Measurements from ENCODE around the gene DOLPP1. TPM values are rescaled to one million over a fixed set of nuclear protein-coding genes. Genes with fewer than 3 reads are reported as not detected.

DOLPP1 gene
- total and polyA plus RNA-seq, 8 donors, result 13.4 to 19.6 (median 15.2) TPM

DNA sequence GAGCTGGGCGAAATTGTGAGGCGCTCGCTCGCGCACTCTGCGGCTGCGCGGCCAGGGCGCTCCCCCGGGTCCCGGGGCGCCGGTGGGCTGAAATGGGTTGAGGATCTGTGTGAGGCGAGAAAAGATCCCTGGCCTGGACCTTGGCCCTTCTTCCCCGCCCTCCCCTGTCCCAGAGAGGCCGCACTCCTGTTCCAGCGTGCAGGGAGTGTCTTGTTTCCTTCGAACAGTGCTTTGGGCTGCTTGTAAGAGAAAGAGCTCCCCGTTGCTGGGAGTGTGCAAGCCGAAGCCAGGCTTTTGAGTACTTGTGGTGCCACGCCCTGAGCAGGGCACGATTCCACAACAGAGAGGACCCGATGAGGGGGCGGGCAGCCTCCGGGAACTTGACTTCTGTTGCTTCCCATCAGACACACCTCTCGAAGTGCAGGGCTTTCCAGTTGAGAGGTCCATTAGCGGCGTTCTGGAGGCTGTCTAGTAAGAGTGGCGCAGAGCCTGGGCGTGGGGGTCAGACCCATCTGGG is 535 bp downstream of the DOLPP1 start:
- Histone ChIP-seq H3K27me3 (no peaks in the 10 kb centered on the region), H3K27ac (peak overlapping the region; percentile 75 to 90), H3K4me1 (peaks cover 14 to 22% of the 10 kb centered on the region in 2 donors), H3K9me3 (no peaks in the 10 kb centered on the region), H3K36me3 (peaks cover 0 to 21% of the 10 kb centered on the region in 2 donors), H3K4me3 (peak overlapping the region; percentile 85 to 91)
- DNase-seq (peak in 1 of 4 donors; percentile 58), ATAC-seq (peak; percentile 13)
- TF ChIP-seq, protein P1, sequence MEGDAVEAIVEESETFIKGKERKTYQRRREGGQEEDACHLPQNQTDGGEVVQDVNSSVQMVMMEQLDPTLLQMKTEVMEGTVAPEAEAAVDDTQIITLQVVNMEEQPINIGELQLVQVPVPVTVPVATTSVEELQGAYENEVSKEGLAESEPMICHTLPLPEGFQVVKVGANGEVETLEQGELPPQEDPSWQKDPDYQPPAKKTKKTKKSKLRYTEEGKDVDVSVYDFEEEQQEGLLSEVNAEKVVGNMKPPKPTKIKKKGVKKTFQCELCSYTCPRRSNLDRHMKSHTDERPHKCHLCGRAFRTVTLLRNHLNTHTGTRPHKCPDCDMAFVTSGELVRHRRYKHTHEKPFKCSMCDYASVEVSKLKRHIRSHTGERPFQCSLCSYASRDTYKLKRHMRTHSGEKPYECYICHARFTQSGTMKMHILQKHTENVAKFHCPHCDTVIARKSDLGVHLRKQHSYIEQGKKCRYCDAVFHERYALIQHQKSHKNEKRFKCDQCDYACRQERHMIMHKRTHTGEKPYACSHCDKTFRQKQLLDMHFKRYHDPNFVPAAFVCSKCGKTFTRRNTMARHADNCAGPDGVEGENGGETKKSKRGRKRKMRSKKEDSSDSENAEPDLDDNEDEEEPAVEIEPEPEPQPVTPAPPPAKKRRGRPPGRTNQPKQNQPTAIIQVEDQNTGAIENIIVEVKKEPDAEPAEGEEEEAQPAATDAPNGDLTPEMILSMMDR (IDR thresholded peaks at IDR 0.05), result no peak
- intact Hi-C loops (cut with DNase I), result no loop called here

DNA sequence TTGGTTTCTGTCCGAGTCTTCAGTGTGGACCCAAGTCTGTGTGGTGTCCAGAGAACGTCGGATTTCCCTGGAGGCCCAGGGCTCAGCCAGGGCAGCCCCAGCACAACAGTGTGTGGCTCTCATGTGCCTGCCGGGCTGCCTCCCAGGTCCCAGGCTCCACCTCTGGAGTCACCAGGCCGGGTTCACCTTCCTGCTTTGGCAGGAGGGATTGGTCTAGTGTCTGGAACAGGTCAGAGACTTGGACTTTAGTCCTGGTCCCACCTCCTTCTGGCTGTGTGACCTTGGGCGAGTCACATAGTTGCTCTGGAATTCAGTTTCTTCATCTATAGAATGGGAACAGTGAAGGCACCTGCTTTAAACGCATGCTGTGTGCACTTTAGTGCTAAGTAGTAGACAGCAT is 3.2 kb downstream of the DOLPP1 start:
- Histone ChIP-seq H3K4me3 (no peak overlapping the region), H3K36me3 (peaks cover 0 to 41% of the 10 kb centered on the region in 2 donors), H3K9me3 (no peaks in the 10 kb centered on the region), H3K4me1 (peaks cover 14 to 22% of the 10 kb centered on the region in 2 donors), H3K27me3 (no peaks in the 10 kb centered on the region), H3K27ac (no peak overlapping the region)
- TF ChIP-seq, protein P1 (IDR thresholded peaks at IDR 0.05), result no peak
- DNase-seq (no peak), ATAC-seq (no peak)
- intact Hi-C loops (cut with DNase I), result no loop called here

GRCh38 chr9:129089246-129089645 is 8.3 kb downstream of the DOLPP1 start:
- Histone ChIP-seq H3K9me3 (no peaks in the 10 kb centered on the region), H3K36me3 (peaks cover 0 to 59% of the 10 kb centered on the region in 2 donors)
- intact Hi-C loops (cut with DNase I), result no loop called here

DNA sequence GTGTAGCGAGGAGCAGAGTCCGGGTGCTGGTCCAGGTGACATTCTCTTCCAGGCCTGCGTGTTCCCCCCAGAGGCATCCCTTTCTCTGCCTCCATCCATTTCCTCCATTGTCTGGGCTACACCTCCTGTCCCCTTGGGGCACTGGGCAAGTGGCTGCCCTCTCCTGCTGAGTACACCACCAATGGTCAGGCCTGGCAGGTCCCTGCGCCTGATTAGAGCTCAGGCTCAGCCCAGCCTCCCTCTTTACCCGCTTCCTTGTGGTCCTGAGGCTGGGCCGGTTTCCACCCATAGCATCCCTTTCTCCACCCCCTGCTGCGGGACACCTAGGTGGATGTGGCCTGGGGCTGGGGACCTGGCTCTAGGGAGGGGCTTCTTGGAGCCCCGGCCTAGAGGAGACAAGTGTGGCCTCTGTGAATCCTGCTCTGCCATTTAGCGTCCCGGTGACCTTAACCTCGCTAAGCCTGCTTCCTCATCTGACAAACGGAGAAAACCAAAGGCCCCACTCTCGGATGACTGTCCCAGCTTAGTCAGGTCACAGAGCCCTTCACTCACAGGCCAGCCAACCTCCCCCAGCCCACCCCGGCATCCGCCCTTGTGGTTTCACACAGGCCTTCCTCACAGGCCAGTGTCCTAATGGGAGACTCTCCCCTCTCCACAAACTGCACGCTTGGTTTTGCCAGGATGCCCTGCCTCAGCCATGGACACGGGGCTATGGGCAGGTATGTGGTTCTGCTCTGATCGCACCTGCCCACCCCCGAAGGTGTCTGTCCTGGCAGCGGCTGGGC is 12.9 kb downstream of the DOLPP1 start:
- no peak overlapping the region for H3K4me3 ChIP-seq
- ATAC-seq (no peak), DNase-seq (no peak)
- no peak overlapping the region for H3K27ac ChIP-seq
- peaks cover 0 to 56% of the 10 kb centered on the region in 2 donors for H3K36me3 ChIP-seq
- TF ChIP-seq, protein P1 (IDR thresholded peaks at IDR 0.05), result no peak
- no peaks in the 10 kb centered on the region for H3K4me1 ChIP-seq
- H3K27me3 ChIP-seq, result no peaks in the 10 kb centered on the region
- no peaks in the 10 kb centered on the region for H3K9me3 ChIP-seq
- intact Hi-C loops (cut with DNase I), result no loop called here

More at GRCh38 chr9:129089246-129089645, 8.3 kb downstream of the DOLPP1 start:
- DNase-seq, result no peak
- ATAC-seq, result no peak
- Histone ChIP-seq H3K27ac (no peak overlapping the region), H3K4me1 (no peaks in the 10 kb centered on the region), H3K27me3 (no peaks in the 10 kb centered on the region), H3K4me3 (no peak overlapping the region)
- TF ChIP-seq, protein P1 (IDR thresholded peaks at IDR 0.05), result no peak

DNA sequence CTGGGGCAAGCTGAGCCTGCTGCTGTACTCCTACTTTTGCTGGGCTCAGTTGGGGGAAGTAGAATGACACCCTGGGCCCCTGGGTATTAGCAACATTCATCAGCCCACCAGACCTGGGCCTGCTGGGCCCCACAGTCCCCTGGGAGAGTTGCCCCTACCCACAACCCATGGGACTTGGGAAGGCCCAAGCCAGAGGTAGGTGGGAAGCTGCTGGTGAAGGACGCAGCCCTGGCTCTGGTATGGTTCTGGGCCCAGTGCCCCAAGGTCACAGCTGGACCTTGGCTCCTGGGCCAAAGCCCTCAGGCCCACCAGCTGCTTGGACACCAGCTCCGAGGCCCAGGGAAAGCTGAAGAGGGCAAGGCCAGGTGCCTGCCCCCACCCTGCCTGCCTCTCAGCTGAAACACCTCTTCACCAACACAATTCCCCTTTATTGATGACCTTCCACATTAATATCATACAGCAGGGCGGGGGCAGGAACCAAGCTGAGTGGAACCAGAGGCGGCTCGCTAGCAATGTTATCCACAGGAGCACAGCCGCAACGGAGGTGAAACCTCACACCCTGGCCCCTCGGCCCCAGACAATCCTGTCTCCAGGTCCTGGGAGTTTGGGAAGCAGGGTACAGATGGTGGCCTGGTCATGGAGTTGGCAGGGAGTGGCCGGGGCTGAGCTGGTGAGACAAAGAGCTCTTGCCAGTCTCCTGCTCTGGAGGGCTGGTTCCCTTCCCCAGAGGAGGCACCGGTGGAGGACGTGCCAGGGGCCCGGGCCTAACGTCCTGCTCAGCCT is 13.7 kb downstream of the DOLPP1 start:
- DNase-seq, result no peak
- TF ChIP-seq, protein P1 (IDR thresholded peaks at IDR 0.05), result no peak
- Histone ChIP-seq H3K9me3 (no peaks in the 10 kb centered on the region), H3K4me1 (no peaks in the 10 kb centered on the region), H3K4me3 (no peak overlapping the region), H3K27ac (no peak overlapping the region), H3K36me3 (peaks cover 0 to 48% of the 10 kb centered on the region in 2 donors), H3K27me3 (no peaks in the 10 kb centered on the region)
- intact Hi-C loops (cut with DNase I), result no loop called here
- ATAC-seq, result no peak
